Testis (tissue), 2 donors: ENCODE results near the gene MAOB.

Source experiments
- POLR2A ChIP-seq: fragments of 450-650 bp; IDR thresholded peaks from one replicate; pipeline ENCODE4 v1.6.1; 2017; ENCODE audit warnings: antibody characterized with exemption, mild to moderate bottlenecking, moderate library complexity
- TF ChIP-seq, protein P1 (sequence below), 3 experiments: fragments of 450-650 bp in 2 of 3; fragments of 200-600 bp in 1 of 3; sonication (generic) in 1 of 3; IDR thresholded peaks; one replicate each; pipeline ENCODE4 v1.5.1; 2016 to 2019; ENCODE audit warnings: antibody characterized with exemption in 3 of 3, mild to moderate bottlenecking in 2 of 3, moderate library complexity in 1 of 3

DNA sequence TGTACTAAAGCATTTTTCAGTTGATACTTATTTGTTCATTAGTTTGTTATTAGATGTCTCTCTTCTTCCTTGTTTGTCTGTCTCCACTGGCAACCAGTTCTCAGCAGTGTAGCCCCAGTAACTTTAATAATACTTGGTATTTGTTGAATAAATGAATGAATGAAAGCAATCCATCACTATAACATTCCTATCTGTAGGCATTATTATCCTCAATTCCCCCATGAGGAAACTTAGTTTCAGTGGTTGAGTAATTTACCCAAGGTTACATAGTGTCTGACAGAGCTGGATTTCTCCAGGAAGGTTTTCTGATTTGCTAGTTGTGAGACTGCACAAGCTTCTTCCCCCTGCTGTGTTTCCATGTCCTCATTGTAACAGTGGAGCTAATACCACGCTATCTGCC, 27.8 kb upstream of the MAOB start:
- TF ChIP-seq, protein P1, sequence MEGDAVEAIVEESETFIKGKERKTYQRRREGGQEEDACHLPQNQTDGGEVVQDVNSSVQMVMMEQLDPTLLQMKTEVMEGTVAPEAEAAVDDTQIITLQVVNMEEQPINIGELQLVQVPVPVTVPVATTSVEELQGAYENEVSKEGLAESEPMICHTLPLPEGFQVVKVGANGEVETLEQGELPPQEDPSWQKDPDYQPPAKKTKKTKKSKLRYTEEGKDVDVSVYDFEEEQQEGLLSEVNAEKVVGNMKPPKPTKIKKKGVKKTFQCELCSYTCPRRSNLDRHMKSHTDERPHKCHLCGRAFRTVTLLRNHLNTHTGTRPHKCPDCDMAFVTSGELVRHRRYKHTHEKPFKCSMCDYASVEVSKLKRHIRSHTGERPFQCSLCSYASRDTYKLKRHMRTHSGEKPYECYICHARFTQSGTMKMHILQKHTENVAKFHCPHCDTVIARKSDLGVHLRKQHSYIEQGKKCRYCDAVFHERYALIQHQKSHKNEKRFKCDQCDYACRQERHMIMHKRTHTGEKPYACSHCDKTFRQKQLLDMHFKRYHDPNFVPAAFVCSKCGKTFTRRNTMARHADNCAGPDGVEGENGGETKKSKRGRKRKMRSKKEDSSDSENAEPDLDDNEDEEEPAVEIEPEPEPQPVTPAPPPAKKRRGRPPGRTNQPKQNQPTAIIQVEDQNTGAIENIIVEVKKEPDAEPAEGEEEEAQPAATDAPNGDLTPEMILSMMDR (IDR thresholded peaks at IDR 0.05) = no peak
- no peak for TF ChIP-seq POLR2A
